Activated B cell treated with CpG ODN at 0.5 μM for 24 hours (primary cell): ENCODE results near the gene COQ10A. TPM values are rescaled to one million over a fixed set of nuclear protein-coding genes. Genes with fewer than 3 reads are reported as not detected.
"Not testable (repeated sequence)": the region's sequence is repeated elsewhere in the genome, so short reads cannot be mapped to it uniquely, and the experiment has no call there.

Experiments
- ATAC-seq: fragments of 200-7000 bp; cut with Tn5 transposase; one replicate; pipeline ENCODE4 v1.10.0; 2021; ENCODE audit warnings: low read depth, mild to moderate bottlenecking, moderate library complexity
- CTCF ChIA-PET: fragments of 350-600 bp; sonication (Branson Sonifier 250); formaldehyde crosslinking; loops from one replicate; lab custom pipeline; 2021; ENCODE audit warnings: antibody characterized with exemption; lab: Charles Lee
- POLR2A ChIA-PET: fragments of 350-600 bp; sonication (Branson Sonifier 250); formaldehyde crosslinking; loops from one replicate; lab custom pipeline; 2021; ENCODE audit warnings: antibody characterized with exemption; lab: Charles Lee
- DNase-seq: peaks from one replicate; pipeline ENCODE4 v3.0.0; 2022
- H3K27ac Mint-ChIP-seq: one replicate; pipeline ENCODE4 v1.8.0; 2020; ENCODE audit warnings: mixed read lengths
- H3K27me3 Mint-ChIP-seq: one replicate; pipeline ENCODE4 v1.8.0; 2021; ENCODE audit warnings: mixed read lengths
- H3K36me3 Mint-ChIP-seq: one replicate; pipeline ENCODE4 v1.8.0; 2021; ENCODE audit warnings: low read depth, mixed read lengths
- H3K4me1 Mint-ChIP-seq: one replicate; pipeline ENCODE4 v1.8.0; 2021; ENCODE audit warnings: mixed read lengths
- H3K4me3 Mint-ChIP-seq: one replicate; pipeline ENCODE4 v1.8.0; 2020; ENCODE audit warnings: mild to moderate bottlenecking, mixed read lengths
- H3K9me3 Mint-ChIP-seq: one replicate; pipeline ENCODE4 v1.8.0; 2020; ENCODE audit warnings: mixed read lengths
- intact Hi-C: fragments of 100-400 bp; cut with micrococcal nuclease; formaldehyde crosslinking; loops from one replicate; pipeline ENCODE4 v1.15.1; 2024
- total RNA-seq: library from RNA; stranded (reverse); gene quantifications from 2 replicates; pipeline ENCODE4 v1.2.3, GENCODE V29; 2022
- TF ChIP-seq, protein P1 (sequence below): fragments of 200-600 bp; IDR thresholded peaks from one replicate; pipeline ENCODE4 v1.8.0; 2022; ENCODE audit warnings: antibody characterized with exemption, mild to moderate bottlenecking

COQ10A gene
- total RNA-seq, 1 donor from 2014 or later: 35.6 TPM

DNA sequence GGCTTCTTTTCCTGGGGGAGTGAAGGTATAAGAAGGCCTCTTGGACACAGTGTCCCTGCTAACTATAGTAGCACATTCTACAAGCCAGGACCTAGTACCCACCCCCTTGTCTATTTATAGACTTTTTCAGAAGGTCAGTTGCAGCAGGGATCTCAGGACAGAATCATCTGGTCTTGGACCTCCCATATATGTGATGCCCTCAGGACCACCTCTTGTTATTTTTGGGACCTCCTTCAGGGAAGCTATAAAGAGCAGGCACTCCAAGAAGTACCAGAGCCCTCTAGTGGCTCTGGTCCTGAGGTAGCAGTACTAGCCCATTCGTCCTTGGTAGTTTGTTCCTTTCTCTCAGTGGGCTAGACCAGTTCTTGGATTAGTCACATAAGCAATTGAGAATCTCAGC is 4.3 kb downstream of the COQ10A start:
- CTCF ChIA-PET: interaction anchor here (1.3 kb wide), 1 partner anchor 81 kb away, joined by 3 read pairs; the partner anchor contains the start of gene SMARCC2

DNA sequence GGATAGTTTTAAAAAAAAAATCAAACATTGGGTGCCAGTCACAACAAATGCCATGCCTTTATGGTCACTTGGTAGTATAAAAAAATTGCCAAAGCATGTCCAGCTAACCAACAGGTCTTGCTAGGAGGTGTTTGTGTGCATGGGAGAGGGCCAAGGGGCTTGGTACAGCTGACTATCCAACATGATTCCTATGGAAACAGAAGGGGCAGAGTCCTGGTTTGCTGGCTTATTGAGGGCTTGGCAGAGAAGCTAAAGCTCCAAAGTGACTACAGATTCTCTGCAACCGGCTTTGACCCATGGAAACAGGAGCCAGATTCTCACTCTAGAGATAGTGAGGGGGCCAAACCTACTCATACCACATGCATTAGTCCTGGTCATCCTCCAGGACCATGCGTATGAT is 5.7 kb downstream of the COQ10A start:
- POLR2A ChIA-PET, H3K4me3 Mint-ChIP-seq, ATAC-seq, CTCF ChIA-PET, DNase-seq, H3K27me3 Mint-ChIP-seq, intact Hi-C loops, H3K27ac Mint-ChIP-seq, H3K9me3 Mint-ChIP-seq, H3K4me1 Mint-ChIP-seq: not testable (repeated sequence)
- peaks cover 72% of the 10 kb centered on the region for H3K36me3 Mint-ChIP-seq

More for the DNA sequence above, 4.3 kb downstream of the COQ10A start:
- DNase-seq (no peak), ATAC-seq (no peak)
- H3K9me3 Mint-ChIP-seq: no peaks in the 10 kb centered on the region
- H3K4me1 Mint-ChIP-seq: peaks cover 16% of the 10 kb centered on the region
- H3K4me3 Mint-ChIP-seq: no peak overlapping the region
- H3K27ac Mint-ChIP-seq: no peak overlapping the region
- TF ChIP-seq, protein P1, sequence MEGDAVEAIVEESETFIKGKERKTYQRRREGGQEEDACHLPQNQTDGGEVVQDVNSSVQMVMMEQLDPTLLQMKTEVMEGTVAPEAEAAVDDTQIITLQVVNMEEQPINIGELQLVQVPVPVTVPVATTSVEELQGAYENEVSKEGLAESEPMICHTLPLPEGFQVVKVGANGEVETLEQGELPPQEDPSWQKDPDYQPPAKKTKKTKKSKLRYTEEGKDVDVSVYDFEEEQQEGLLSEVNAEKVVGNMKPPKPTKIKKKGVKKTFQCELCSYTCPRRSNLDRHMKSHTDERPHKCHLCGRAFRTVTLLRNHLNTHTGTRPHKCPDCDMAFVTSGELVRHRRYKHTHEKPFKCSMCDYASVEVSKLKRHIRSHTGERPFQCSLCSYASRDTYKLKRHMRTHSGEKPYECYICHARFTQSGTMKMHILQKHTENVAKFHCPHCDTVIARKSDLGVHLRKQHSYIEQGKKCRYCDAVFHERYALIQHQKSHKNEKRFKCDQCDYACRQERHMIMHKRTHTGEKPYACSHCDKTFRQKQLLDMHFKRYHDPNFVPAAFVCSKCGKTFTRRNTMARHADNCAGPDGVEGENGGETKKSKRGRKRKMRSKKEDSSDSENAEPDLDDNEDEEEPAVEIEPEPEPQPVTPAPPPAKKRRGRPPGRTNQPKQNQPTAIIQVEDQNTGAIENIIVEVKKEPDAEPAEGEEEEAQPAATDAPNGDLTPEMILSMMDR: no peak
- peaks cover 72% of the 10 kb centered on the region for H3K36me3 Mint-ChIP-seq
- no peaks in the 10 kb centered on the region for H3K27me3 Mint-ChIP-seq
- intact Hi-C loops: loop anchor here (1.0 kb wide), 1 partner anchor 78 kb away; no protein-coding TSS in a partner anchor
- POLR2A ChIA-PET: interaction anchor here (1.0 kb wide), 1 partner anchor 108 kb away, joined by 4 read pairs; no protein-coding TSS in a partner anchor

GRCh38 chr12:56274299-56274698 is 7.6 kb downstream of the COQ10A start:
- Mint-ChIP-seq H3K27me3 (no peaks in the 10 kb centered on the region), H3K4me3 (no peak overlapping the region), H3K27ac (no peak overlapping the region), H3K9me3 (no peaks in the 10 kb centered on the region), H3K36me3 (peaks cover 83% of the 10 kb centered on the region), H3K4me1 (no peaks in the 10 kb centered on the region)
- TF ChIP-seq, protein P1: no peak
- POLR2A ChIA-PET: interaction anchor here (0.7 kb wide), 1 partner anchor 15 kb away, joined by 6 read pairs; no protein-coding TSS in a partner anchor
- intact Hi-C loops: no loop called here
- CTCF ChIA-PET: no interaction called here
- ATAC-seq (no peak), DNase-seq (no peak)

- peaks cover 5% of the 10 kb centered on the region for H3K4me1 Mint-ChIP-seq
- POLR2A ChIA-PET: interaction anchor here (0.5 kb wide), 1 partner anchor 78 kb away, joined by 5 read pairs; no protein-coding TSS in a partner anchor
- no peaks in the 10 kb centered on the region for H3K27me3 Mint-ChIP-seq
- no peaks in the 10 kb centered on the region for H3K9me3 Mint-ChIP-seq
- no peak overlapping the region for H3K27ac Mint-ChIP-seq
- TF ChIP-seq, protein P1: no peak
- DNase-seq (no peak), ATAC-seq (no peak)
- CTCF ChIA-PET: no interaction called here
- peaks cover 78% of the 10 kb centered on the region for H3K36me3 Mint-ChIP-seq
- intact Hi-C loops: no loop called here
- H3K4me3 Mint-ChIP-seq: no peak overlapping the region
Observed at GRCh38 chr12:56278905-56279304, 12.2 kb downstream of the COQ10A start.

DNA sequence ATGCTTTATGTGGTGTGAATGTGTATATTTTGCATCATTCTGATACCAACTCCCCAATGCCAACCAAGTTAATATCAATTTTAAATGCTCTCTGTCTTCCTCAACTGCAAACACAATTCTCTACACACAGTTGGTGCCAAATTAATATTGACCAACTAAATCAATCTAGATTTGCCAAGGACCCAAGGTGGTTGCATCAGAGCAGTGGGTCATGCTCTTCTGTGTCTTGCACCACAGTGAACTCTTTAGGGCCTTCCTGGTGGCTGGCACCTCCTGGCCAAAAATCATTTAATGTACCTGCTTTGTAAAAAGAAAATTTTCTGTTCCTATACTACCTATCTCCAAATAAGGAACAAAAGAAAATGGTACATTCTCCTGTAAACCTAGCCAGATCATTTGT is 14.1 kb downstream of the COQ10A start:
- CTCF ChIA-PET: no interaction called here
- Mint-ChIP-seq H3K36me3 (peaks cover 68% of the 10 kb centered on the region), H3K4me1 (peaks cover 5% of the 10 kb centered on the region), H3K27me3 (no peaks in the 10 kb centered on the region), H3K4me3 (no peak overlapping the region), H3K9me3 (no peaks in the 10 kb centered on the region), H3K27ac (no peak overlapping the region)
- POLR2A ChIA-PET: no interaction called here
- no peak for ATAC-seq
- TF ChIP-seq, protein P1: no peak
- intact Hi-C loops: no loop called here
- DNase-seq: no peak

- TF ChIP-seq, protein P1: no peak
- Mint-ChIP-seq H3K4me1 (peaks cover 5% of the 10 kb centered on the region), H3K27me3 (no peaks in the 10 kb centered on the region), H3K4me3 (no peak overlapping the region), H3K36me3 (peaks cover 71% of the 10 kb centered on the region), H3K27ac (peak overlapping the region; percentile 46), H3K9me3 (no peaks in the 10 kb centered on the region)
- ATAC-seq: no peak
- intact Hi-C loops: no loop called here
- CTCF ChIA-PET: no interaction called here
- POLR2A ChIA-PET: no interaction called here
- DNase-seq: no peak
Observed at GRCh38 chr12:56282030-56282429, 15.3 kb downstream of the COQ10A start.
